CD4-positive, alpha-beta T cell treated with Interleukin-12 subunit alpha and Interleukin-12 subunit beta, for 1 hour (primary cell): ENCODE data around the gene VCX.
"Not testable (repeated sequence)": the region's sequence is repeated elsewhere in the genome, so short reads cannot be mapped to it uniquely, and the experiment has no call there.

Experiments used
- DNase-seq: peaks from one replicate; pipeline ENCODE4 v3.0.0-alpha.2; 2020

Gene VCX

DNA sequence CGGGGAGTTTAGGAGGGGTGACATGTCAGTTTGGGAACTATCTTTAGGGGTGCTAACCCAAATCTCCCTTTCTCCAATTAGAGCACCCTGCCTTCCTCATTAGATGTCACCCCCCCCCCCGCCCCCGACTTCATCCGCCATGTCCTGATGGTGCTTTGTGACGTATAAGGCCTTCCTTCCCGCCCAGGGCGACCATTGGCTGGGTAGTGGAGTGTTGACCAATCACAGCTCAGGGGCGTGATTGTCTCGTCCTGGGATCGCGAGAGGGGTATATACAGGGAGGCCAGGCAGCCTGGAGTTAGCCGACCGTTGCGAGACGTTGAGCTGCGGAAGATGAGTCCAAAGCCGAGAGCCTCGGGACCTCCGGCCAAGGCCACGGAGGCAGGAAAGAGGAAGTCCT, at the start of gene VCX:
VCX (plus strand) TSS at position 301 of the 400 bp plus-strand sequence; CDS start at position 334, 33 bp downstream.
- DNase-seq, result not testable (repeated sequence)

DNA sequence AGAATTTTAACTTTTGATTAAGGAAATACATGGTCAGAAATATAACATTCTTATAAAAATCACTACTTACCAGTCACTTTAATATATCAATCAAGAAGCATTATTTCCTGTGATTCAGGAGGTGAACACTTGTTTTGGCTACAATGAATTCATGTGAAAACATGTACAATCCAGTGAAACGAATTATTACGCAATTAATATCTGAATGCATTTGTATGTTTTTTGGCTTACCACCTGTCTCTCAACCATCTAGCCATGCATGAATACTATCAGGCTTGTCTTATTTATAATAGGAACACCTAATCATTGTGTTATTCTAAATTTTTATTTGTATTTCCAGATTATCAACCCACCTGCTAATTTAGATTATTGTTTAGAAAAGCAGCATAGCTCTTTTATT, 44.6 kb upstream of the VCX start:
- no peak for DNase-seq

DNA sequence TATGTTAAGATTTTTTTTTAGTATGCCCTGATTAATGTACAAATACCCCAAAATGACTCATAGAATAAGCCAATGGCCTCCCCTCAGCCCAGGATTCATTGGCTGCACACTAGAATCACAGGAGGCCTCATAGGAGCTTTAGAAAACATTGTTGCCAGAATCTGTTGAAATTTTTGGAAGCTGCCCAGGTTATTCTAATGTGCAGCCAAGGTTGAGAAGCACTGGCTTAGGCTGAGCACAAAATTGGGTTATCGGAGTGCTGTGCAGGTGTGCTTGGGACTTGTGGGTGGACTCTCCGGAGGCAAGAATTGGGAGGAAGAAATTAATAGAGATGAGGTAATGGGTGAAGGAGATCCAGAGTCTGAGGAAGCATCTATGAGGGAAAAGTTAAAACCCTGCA, 41.3 kb upstream of the VCX start:
- DNase-seq, result no peak

DNA sequence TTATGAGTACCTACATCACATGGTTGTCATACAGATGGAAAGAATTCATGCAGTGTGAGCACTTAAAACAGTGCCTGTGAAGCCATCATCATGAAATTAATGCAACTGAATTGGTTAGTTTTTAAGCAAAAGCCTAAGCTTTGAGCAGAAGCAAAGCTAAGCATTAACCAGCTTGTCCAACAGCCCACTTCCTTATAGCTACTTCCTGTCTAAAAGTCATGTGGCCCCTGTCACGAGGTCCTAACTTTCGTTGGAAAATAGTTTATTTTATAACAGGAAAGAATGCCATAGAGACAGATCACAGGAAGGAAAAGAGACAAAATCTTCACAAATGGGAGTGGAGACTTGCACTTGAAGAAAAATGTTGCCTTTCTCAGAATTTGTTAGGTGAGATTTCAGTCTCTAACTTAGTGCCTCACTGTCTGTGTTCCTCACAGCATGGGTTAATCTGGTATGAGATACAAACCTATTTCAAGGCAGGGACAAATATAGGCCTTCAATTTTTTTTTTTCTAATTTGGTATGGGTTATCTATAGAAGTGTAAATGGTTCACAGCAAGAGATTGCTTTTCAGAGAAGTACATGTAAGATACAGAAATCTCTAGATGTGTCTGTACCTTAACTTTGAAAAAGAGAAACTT, 27.7 kb upstream of the VCX start:
- no peak for DNase-seq

DNA sequence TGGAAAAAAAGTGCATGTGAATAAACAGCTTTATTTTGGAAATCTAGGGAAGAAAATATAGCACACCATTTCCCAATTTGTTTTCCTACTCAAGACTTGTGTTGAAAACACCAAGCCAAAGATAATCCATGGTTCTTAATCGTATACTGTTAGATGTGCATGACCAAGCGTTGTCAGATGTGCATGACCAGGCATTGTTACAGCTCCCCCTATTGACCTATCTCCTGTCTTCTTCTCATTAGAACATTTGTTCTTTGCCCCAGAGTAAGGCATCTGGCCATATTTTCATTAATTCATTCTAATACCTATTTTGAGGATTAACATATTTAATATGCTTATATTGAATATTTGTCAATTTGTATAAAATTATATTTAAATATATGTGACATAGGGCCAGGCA, 14.4 kb upstream of the VCX start:
- DNase-seq, result no peak

DNA sequence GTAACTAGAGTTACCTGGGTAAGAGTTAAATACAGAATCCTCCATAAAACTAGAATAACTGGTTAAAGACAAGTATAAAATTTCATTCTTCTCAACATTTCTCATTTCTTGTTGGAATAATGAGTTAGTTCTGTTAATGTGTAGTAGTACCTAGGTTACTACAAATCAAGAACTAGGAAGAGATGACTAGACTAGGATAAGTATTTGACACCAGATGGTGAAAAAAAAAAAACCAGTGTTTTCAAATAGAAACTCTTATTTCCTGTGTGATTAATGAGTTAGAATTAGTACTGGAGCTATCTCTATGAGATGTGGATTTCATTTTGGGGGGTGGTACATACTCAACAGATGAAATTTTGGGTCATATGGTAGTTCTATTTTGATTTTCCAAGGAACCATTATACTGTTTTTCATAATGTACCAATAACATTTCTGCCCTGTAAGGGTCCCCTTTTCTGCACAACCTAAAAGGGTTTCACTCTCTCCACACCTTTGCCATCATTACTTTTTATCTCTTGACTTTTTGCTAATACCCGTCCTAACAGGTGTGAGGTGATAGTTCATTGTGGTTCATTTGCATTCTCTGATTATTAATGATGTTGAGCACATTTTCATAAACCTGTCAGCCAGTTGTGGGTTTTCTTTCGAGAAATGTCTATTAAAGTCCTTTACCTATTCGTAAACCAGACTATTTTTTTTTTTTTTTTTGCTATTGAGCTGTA, 1.7 kb upstream of the VCX start:
- no peak for DNase-seq

DNA sequence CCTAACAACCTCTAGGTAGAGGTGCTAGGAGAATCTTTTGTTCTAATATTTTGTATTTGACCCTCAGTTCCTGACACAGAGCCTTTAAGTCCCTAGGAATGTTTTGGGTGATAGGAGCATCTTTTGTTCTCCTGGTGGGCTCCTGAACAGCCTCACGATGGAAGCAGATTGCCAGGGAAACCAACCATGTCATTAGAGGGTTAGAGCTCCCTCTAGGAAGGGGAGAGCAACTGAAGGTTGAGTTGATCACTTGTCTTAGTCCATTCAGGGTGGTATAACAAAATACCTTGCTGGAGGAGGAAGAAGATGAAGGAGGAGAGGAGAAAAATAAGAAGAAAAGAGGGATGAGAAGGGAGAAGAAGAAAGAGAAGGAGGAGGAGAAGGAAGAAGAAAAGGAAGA, 9.2 kb downstream of the VCX start:
- no peak for DNase-seq

DNA sequence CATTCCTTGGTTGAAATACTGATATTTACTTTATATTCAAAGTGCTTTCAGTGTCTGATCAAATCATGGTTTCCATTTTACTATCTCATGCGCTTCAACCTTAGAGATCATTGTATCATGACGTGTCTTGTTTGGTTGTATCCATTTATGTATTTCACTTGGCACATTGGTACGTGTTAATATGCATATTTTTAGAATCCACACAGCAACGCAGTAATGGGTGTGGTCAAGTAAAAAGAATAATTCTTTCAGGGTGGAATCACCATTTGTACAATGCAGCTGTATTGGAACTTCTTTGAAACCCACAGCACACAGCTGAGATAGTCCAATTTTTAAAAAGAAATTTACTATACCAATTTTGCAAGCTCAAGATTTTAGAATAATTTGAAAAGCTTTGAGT, 29.1 kb downstream of the VCX start:
- DNase-seq, result no peak

DNA sequence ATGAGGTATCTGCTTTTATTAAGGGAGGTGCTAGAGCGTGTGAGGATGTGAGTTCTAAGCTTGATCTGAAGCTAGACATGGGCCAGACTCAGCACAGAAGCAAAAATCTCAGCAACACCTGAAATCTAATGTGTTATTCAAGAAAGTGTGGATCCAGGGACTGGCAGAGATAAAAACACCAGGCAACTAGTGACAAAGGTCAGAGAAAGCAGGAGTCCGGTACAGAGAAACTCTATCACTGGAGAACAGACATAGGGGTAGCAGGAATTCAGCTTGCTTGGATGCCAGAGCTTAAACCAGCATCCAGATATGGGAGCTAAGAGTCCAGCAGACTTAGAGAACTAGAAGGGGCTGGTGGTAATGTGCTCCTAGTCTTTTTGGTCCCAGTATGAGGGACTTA, 34.0 kb downstream of the VCX start:
- DNase-seq, result no peak

DNA sequence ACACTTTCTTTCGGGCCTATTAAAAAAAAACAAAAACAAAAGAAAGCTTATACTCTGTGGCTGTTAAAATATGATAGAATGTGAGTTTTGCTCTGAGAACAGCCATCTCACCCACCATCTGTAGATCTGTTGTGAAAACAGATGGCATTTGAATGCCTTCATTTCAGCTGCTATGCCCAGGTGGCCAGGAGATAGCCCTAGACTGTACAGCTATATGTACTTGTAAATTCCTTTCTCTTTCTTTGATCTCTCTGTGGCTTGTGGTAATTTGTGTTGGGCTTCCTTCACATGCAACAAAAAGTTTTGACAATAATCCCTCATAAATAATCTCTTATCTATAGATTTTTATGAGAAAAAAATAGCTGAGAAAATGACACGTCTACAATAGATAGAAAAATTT, 46.2 kb downstream of the VCX start:
- DNase-seq, result no peak

DNA sequence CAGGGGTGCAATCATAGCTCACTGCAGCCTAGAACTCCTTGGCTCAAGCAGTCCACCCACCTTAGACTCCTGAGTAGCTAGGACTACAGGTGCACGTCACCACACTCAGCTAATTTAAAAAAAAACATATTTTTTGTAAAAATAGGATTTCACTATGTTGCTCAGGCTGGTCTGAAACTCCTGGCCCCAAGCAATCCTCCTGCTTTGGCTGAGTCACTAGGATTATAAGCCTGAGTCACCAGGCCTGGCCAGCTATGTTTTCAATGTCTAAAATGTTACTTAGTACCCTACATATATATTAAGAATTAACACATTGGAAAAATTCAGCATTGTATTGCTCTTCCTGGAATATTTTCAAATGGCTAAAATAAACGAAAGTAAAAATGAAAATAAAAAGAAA, 46.7 kb downstream of the VCX start:
- DNase-seq, result no peak

DNA sequence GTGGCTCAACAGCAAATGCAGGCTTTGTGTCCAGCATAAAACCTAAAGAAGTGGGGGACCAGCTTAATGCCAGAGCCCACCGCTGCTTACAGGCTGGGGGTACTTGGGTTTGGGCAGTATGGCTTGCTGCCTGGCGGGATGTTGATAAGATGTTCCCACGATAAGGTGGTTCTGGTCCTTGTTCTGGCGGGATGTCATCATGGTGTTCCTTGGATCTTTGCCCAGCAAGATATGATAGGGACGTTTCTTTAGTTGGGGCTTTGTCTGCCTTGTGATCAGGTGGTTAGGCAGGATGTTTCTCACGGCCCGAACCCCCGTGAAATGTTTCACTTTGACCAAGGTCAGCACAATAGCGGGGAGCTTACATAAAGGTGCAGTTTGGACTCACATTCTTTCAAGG, 49.0 kb downstream of the VCX start:
- no peak for DNase-seq
